Measurements from ENCODE around the gene CDH23. TPM values are rescaled to one million over a fixed set of nuclear protein-coding genes. Genes with fewer than 3 reads are reported as not detected.

CDH23 gene
- total and polyA plus RNA-seq, 2 of the 8 experiments (the other 6 are each of a cell fraction or from before 2014, with no cell fraction given): 1.9 to 4.9 TPM

DNA sequence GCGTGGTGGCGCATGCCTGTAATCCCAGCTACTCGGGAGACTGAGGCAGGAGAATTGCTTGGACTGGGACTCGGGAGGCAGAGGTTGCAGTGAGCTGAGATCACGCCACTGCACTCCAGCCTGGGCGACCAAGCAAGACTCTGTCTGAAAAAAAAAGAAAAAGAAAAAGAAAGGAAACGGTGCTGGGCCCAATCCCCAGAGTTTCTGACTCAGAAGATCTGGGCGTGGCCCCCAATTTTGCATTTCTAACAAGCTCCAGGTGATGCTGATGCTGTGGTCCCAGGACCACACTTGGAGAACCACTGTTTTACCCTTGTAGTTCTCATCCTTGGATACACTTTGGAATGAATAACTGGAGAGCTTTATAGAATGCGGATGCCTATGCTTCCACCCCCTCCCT is 243.9 kb downstream of the CDH23 start (continued):
- TF ChIP-seq, protein P1, sequence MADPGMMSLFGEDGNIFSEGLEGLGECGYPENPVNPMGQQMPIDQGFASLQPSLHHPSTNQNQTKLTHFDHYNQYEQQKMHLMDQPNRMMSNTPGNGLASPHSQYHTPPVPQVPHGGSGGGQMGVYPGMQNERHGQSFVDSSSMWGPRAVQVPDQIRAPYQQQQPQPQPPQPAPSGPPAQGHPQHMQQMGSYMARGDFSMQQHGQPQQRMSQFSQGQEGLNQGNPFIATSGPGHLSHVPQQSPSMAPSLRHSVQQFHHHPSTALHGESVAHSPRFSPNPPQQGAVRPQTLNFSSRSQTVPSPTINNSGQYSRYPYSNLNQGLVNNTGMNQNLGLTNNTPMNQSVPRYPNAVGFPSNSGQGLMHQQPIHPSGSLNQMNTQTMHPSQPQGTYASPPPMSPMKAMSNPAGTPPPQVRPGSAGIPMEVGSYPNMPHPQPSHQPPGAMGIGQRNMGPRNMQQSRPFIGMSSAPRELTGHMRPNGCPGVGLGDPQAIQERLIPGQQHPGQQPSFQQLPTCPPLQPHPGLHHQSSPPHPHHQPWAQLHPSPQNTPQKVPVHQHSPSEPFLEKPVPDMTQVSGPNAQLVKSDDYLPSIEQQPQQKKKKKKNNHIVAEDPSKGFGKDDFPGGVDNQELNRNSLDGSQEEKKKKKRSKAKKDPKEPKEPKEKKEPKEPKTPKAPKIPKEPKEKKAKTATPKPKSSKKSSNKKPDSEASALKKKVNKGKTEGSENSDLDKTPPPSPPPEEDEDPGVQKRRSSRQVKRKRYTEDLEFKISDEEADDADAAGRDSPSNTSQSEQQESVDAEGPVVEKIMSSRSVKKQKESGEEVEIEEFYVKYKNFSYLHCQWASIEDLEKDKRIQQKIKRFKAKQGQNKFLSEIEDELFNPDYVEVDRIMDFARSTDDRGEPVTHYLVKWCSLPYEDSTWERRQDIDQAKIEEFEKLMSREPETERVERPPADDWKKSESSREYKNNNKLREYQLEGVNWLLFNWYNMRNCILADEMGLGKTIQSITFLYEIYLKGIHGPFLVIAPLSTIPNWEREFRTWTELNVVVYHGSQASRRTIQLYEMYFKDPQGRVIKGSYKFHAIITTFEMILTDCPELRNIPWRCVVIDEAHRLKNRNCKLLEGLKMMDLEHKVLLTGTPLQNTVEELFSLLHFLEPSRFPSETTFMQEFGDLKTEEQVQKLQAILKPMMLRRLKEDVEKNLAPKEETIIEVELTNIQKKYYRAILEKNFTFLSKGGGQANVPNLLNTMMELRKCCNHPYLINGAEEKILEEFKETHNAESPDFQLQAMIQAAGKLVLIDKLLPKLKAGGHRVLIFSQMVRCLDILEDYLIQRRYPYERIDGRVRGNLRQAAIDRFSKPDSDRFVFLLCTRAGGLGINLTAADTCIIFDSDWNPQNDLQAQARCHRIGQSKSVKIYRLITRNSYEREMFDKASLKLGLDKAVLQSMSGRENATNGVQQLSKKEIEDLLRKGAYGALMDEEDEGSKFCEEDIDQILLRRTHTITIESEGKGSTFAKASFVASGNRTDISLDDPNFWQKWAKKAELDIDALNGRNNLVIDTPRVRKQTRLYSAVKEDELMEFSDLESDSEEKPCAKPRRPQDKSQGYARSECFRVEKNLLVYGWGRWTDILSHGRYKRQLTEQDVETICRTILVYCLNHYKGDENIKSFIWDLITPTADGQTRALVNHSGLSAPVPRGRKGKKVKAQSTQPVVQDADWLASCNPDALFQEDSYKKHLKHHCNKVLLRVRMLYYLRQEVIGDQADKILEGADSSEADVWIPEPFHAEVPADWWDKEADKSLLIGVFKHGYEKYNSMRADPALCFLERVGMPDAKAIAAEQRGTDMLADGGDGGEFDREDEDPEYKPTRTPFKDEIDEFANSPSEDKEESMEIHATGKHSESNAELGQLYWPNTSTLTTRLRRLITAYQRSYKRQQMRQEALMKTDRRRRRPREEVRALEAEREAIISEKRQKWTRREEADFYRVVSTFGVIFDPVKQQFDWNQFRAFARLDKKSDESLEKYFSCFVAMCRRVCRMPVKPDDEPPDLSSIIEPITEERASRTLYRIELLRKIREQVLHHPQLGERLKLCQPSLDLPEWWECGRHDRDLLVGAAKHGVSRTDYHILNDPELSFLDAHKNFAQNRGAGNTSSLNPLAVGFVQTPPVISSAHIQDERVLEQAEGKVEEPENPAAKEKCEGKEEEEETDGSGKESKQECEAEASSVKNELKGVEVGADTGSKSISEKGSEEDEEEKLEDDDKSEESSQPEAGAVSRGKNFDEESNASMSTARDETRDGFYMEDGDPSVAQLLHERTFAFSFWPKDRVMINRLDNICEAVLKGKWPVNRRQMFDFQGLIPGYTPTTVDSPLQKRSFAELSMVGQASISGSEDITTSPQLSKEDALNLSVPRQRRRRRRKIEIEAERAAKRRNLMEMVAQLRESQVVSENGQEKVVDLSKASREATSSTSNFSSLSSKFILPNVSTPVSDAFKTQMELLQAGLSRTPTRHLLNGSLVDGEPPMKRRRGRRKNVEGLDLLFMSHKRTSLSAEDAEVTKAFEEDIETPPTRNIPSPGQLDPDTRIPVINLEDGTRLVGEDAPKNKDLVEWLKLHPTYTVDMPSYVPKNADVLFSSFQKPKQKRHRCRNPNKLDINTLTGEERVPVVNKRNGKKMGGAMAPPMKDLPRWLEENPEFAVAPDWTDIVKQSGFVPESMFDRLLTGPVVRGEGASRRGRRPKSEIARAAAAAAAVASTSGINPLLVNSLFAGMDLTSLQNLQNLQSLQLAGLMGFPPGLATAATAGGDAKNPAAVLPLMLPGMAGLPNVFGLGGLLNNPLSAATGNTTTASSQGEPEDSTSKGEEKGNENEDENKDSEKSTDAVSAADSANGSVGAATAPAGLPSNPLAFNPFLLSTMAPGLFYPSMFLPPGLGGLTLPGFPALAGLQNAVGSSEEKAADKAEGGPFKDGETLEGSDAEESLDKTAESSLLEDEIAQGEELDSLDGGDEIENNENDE (IDR thresholded peaks at IDR 0.05; ENCODE audit: insufficient replicate concordance, low read length): no peak
- TF ChIP-seq, protein P2, sequence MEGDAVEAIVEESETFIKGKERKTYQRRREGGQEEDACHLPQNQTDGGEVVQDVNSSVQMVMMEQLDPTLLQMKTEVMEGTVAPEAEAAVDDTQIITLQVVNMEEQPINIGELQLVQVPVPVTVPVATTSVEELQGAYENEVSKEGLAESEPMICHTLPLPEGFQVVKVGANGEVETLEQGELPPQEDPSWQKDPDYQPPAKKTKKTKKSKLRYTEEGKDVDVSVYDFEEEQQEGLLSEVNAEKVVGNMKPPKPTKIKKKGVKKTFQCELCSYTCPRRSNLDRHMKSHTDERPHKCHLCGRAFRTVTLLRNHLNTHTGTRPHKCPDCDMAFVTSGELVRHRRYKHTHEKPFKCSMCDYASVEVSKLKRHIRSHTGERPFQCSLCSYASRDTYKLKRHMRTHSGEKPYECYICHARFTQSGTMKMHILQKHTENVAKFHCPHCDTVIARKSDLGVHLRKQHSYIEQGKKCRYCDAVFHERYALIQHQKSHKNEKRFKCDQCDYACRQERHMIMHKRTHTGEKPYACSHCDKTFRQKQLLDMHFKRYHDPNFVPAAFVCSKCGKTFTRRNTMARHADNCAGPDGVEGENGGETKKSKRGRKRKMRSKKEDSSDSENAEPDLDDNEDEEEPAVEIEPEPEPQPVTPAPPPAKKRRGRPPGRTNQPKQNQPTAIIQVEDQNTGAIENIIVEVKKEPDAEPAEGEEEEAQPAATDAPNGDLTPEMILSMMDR (IDR thresholded peaks at IDR 0.05; ENCODE audit: control extremely low read depth in 1 of 3, insufficient read depth in 1 of 3, low read depth in 1 of 3, low read length in 3 of 3): no peak
- no peak for TF ChIP-seq HDAC6 (IDR thresholded peaks at IDR 0.05; ENCODE audit: low read depth, low read length)
- no peak for TF ChIP-seq POLR2A (IDR thresholded peaks at IDR 0.05; ENCODE audit: control extremely low read depth in 1 of 2, low read depth in 2 of 2, low read length in 2 of 2)
- TF ChIP-seq HDAC2 (IDR thresholded peaks at IDR 0.05; ENCODE audit: borderline replicate concordance in 1 of 2, low read depth in 2 of 2, low read length in 2 of 2): no peak
- TF ChIP-seq ASH2L (IDR thresholded peaks at IDR 0.05; ENCODE audit: low read length): no peak
